NB4 (cell line): ENCODE data around the gene CASP8.
"Not testable (repeated sequence)": the region's sequence is repeated elsewhere in the genome, so short reads cannot be mapped to it uniquely, and the experiment has no call there.

Experiments
- TF ChIP-seq, protein P1 (sequence below): IDR thresholded peaks from 2 replicates; pipeline ENCODE4 v1.6.1; 2011; ENCODE audit warnings: low read depth, low read length
- TF ChIP-seq, protein P2 (sequence below): IDR thresholded peaks from one replicate; pipeline ENCODE4 v1.5.1; 2012; ENCODE audit warnings: low read depth, low read length

DNA sequence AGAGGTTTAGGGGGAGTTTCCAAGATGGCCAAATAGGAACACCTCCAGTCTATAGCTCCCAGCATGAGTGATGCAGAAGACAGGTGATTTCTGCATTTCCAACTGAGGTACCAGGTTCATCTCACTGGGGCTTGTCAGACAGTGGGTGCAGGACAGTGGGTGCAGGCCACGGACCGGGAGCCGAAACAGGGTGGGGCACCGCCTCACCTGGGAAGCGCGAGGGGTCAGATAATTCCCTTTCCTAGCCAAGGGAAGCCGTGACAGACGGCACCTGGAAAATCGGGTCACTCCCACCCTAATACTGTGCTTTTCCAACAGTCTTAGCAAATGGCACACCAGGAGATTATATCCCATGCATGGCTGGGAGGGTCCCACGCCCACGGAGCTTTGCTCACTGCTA is 39.6 kb downstream of the CASP8 start:
- TF ChIP-seq, protein P1, sequence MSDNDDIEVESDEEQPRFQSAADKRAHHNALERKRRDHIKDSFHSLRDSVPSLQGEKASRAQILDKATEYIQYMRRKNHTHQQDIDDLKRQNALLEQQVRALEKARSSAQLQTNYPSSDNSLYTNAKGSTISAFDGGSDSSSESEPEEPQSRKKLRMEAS = not testable (repeated sequence)
- TF ChIP-seq, protein P2, sequence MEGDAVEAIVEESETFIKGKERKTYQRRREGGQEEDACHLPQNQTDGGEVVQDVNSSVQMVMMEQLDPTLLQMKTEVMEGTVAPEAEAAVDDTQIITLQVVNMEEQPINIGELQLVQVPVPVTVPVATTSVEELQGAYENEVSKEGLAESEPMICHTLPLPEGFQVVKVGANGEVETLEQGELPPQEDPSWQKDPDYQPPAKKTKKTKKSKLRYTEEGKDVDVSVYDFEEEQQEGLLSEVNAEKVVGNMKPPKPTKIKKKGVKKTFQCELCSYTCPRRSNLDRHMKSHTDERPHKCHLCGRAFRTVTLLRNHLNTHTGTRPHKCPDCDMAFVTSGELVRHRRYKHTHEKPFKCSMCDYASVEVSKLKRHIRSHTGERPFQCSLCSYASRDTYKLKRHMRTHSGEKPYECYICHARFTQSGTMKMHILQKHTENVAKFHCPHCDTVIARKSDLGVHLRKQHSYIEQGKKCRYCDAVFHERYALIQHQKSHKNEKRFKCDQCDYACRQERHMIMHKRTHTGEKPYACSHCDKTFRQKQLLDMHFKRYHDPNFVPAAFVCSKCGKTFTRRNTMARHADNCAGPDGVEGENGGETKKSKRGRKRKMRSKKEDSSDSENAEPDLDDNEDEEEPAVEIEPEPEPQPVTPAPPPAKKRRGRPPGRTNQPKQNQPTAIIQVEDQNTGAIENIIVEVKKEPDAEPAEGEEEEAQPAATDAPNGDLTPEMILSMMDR = not testable (repeated sequence)
